K562 (cell line): ENCODE data around the gene VPS13D. TPM values are rescaled to one million over a fixed set of nuclear protein-coding genes. Genes with fewer than 3 reads are reported as not detected.

ENCODE experiments used
- ARHGAP35 ChIP-seq: fragments of 450-650 bp; IDR thresholded peaks from 2 replicates; pipeline ENCODE4 v1.6.1; 2018; ENCODE audit not compliant: partially characterized antibody
- ARID3A ChIP-seq: IDR thresholded peaks from 2 replicates; pipeline ENCODE4 v1.6.1; 2012; ENCODE audit warnings: low read depth, low read length, improper control_type of control experiment, borderline replicate concordance
- ATF1 ChIP-seq, 2 experiments: fragments of 450-650 bp in 1 of 2; IDR thresholded peaks; 2 replicates each; pipeline ENCODE4 v1.6.1; 2016; ENCODE audit warnings: missing compliant biosample characterization in 1 of 2, missing genetic modification characterization in 1 of 2
- DIDO1 ChIP-seq: fragments of 450-650 bp; IDR thresholded peaks from 2 replicates; pipeline ENCODE4 v1.6.1; 2016; ENCODE audit warnings: low read depth, missing biosample characterization, missing genetic modification characterization
- ETS2 ChIP-seq: IDR thresholded peaks from 2 replicates; pipeline ENCODE4 v1.6.1; 2016; ENCODE audit warnings: borderline replicate concordance, missing genetic modification characterization, mild to moderate bottlenecking, moderate library complexity, missing compliant biosample characterization; ENCODE audit not compliant: poor library complexity, severe bottlenecking
- HDAC3 ChIP-seq: fragments of 450-650 bp; IDR thresholded peaks from 2 replicates; pipeline ENCODE4 v1.6.1; 2018; ENCODE audit warnings: borderline replicate concordance, mild to moderate bottlenecking, moderate library complexity; ENCODE audit not compliant: partially characterized antibody
- MTA1 ChIP-seq: fragments of 450-650 bp; IDR thresholded peaks from 2 replicates; pipeline ENCODE4 v1.6.1; 2017; ENCODE audit warnings: borderline replicate concordance
- MYC ChIP-seq, 2 experiments: fragments of 250-450 bp in 1 of 2; sonication (Bioruptor Pico) in 1 of 2; IDR thresholded peaks; 2 replicates each; pipeline versions ENCODE4 v1.5.1 to v1.6.1; 2012 to 2021; ENCODE audit warnings: low read depth in 2 of 2, borderline replicate concordance in 1 of 2, improper control_type of control experiment in 1 of 2, low read length in 1 of 2, mild to moderate bottlenecking in 1 of 2, moderate library complexity in 1 of 2
- NFIC ChIP-seq: fragments of 450-650 bp; IDR thresholded peaks from 2 replicates; pipeline ENCODE4 v1.6.1; 2017; ENCODE audit warnings: mild to moderate bottlenecking, inconsistent platforms
- NR2C1 ChIP-seq, 2 experiments: fragments of 450-650 bp; IDR thresholded peaks; 2 replicates each; pipeline ENCODE4 v1.6.1; 2017; ENCODE audit warnings: mild to moderate bottlenecking in 2 of 2, antibody characterized with exemption in 1 of 2, inconsistent platforms in 1 of 2, missing compliant biosample characterization in 1 of 2, missing genetic modification characterization in 1 of 2
- NUFIP1 ChIP-seq: fragments of 450-650 bp; IDR thresholded peaks from 2 replicates; pipeline ENCODE4 v1.6.1; 2018; ENCODE audit not compliant: partially characterized antibody
- PKNOX1 ChIP-seq: fragments of 450-650 bp; IDR thresholded peaks from 2 replicates; pipeline ENCODE4 v1.6.1; 2016
- PPARD ChIP-seq: fragments of 250-450 bp; sonication (Bioruptor Pico); IDR thresholded peaks from 2 replicates; pipeline ENCODE4 v1.8.0; 2022; ENCODE audit warnings: inconsistent platforms, mild to moderate bottlenecking, moderate library complexity
- SMARCB1 ChIP-seq: IDR thresholded peaks from 2 replicates; pipeline ENCODE4 v1.6.1; 2011; ENCODE audit warnings: improper control_type of control experiment, low read depth; ENCODE audit not compliant: insufficient read length
- USF1 ChIP-seq: sonication (generic); formaldehyde crosslinking; IDR thresholded peaks from 2 replicates; pipeline ENCODE4 v1.9.0; 2022; ENCODE audit warnings: mild to moderate bottlenecking, missing genetic modification reagents
- ZNF121 ChIP-seq: sonication (generic); formaldehyde crosslinking; conservative IDR thresholded peaks from 2 replicates; pipeline ENCODE4 v1.8.0; 2022; ENCODE audit warnings: missing genetic modification reagents
- ZNF316 ChIP-seq: fragments of 450-650 bp; IDR thresholded peaks from 2 replicates; pipeline ENCODE4 v1.6.1; 2016
- ZNF444 ChIP-seq: fragments of 250-450 bp; sonication (Bioruptor Pico); IDR thresholded peaks from 2 replicates; pipeline ENCODE4 v1.4.0; 2020; ENCODE audit warnings: mild to moderate bottlenecking, moderate library complexity
- ZNF445 ChIP-seq: fragments of 250-450 bp; sonication (Bioruptor Pico); IDR thresholded peaks from 2 replicates; pipeline ENCODE4 v1.4.0; 2020; ENCODE audit warnings: low read depth, mild to moderate bottlenecking, moderate library complexity
- ZNF785 ChIP-seq: fragments of 250-450 bp; sonication (Bioruptor Pico); IDR thresholded peaks from 2 replicates; pipeline ENCODE4 v1.4.0; 2020; ENCODE audit warnings: mild to moderate bottlenecking
- ZNF830 ChIP-seq: fragments of 250-450 bp; sonication (Bioruptor Pico); IDR thresholded peaks from 2 replicates; pipeline ENCODE4 v1.5.0; 2021; ENCODE audit warnings: mild to moderate bottlenecking
- polyA plus RNA-seq, 8 experiments: library from polyadenylated mRNA; depleted of rRNA in 4 of 8; stranded (reverse) in 5 of 8; unstranded in 3 of 8; fragments of >200 nt; fragmentation: Nextera tagmentation in 2 of 8; fragmentation: Illumina TruSeq in 1 of 8; extraction: Ambion mirVana in 2 of 8; extraction: Trizol in 1 of 8; gene quantifications; 2 replicates each; pipeline versions ENCODE4 v1.2.1 to v1.2.3, GENCODE V29; 2011 to 2014; ENCODE audit warnings: inconsistent platforms in 1 of 8, missing spikeins in 1 of 8
- total RNA-seq, 7 experiments: library from RNA; depleted of rRNA in 6 of 7; stranded (reverse); fragments of >200 nt in 6 of 7; fragmentation: Illumina TruSeq in 2 of 7; extraction: Trizol in 2 of 7; gene quantifications; 2 replicates each; pipeline versions ENCODE4 v1.2.1 to v1.2.3, GENCODE V29; 2011 to 2021; ENCODE audit warnings: low replicate concordance in 1 of 7
- TF ChIP-seq, protein P1 (sequence below): fragments of 450-650 bp; formaldehyde crosslinking; IDR thresholded peaks from 2 replicates; pipeline ENCODE4 v1.4.0; 2022; ENCODE audit warnings: mild to moderate bottlenecking, moderate library complexity
- TF ChIP-seq, protein P2 (sequence below): sonication (generic); formaldehyde crosslinking; IDR thresholded peaks from 2 replicates; pipeline ENCODE4 v1.8.0; 2022; ENCODE audit warnings: missing genetic modification reagents, mild to moderate bottlenecking, moderate library complexity, borderline replicate concordance

Gene VPS13D
- total and polyA plus RNA-seq, 9 of the 15 experiments (the other 6 are each of a cell fraction or from before 2014, with no cell fraction given): 6.1 to 51.5 (median 38.5) TPM

- TF ChIP-seq PPARD (no peak), USF1 (peak; percentile 50; the same call in 1 of the 2 replicates), SMARCB1 (peak; percentile 98), ZNF444 (CRISPR knock-in tag) (no peak), ZNF316 (no peak), PKNOX1 (no peak), ZNF445 (CRISPR knock-in tag) (0 out of 2 replicates have a peak, but pooled peaks have one; percentile 12), ZNF830 (CRISPR knock-in tag) (no peak), MYC (IDR thresholded peaks at IDR 0.05; ENCODE audit: low read depth, low read length) (peak; percentile 40; the same call in 1 of the 2 replicates), MYC (CRISPR knock-in tag; IDR thresholded peaks at IDR 0.05; ENCODE audit: borderline replicate concordance, low read depth) (no peak), NUFIP1 (no peak), ARID3A (no peak), NR2C1 (IDR thresholded peaks at IDR 0.05) (peak; percentile 77), NR2C1 (tag; IDR thresholded peaks at IDR 0.05) (peak; percentile 68; the same call in 1 of the 2 replicates), ZNF785 (CRISPR knock-in tag) (no peak), HDAC3 (peak; percentile 25), NFIC (peak; percentile 95), ZNF121 (CRISPR knock-in tag) (no peak), DIDO1 (no peak), ETS2 (tag) (no peak), MTA1 (no peak), ATF1 (CRISPR knock-in tag; IDR thresholded peaks at IDR 0.05) (no peak), ATF1 (tag; IDR thresholded peaks at IDR 0.05) (no peak), ARHGAP35 (no peak)
- TF ChIP-seq, protein P1, sequence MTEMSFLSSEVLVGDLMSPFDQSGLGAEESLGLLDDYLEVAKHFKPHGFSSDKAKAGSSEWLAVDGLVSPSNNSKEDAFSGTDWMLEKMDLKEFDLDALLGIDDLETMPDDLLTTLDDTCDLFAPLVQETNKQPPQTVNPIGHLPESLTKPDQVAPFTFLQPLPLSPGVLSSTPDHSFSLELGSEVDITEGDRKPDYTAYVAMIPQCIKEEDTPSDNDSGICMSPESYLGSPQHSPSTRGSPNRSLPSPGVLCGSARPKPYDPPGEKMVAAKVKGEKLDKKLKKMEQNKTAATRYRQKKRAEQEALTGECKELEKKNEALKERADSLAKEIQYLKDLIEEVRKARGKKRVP (CRISPR knock-in tag): no peak
- TF ChIP-seq, protein P2, sequence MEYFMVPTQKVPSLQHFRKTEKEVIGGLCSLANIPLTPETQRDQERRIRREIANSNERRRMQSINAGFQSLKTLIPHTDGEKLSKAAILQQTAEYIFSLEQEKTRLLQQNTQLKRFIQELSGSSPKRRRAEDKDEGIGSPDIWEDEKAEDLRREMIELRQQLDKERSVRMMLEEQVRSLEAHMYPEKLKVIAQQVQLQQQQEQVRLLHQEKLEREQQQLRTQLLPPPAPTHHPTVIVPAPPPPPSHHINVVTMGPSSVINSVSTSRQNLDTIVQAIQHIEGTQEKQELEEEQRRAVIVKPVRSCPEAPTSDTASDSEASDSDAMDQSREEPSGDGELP (CRISPR knock-in tag): no peak
Observed at GRCh38 chr1:12441414-12442105, 211.7 kb downstream of the VPS13D start (continued).
